Sigmoid colon (tissue), 4 donors: Measurements from ENCODE around the gene MKNK1.

Source experiments
- EP300 ChIP-seq, 4 donors: sonication (generic); formaldehyde crosslinking; IDR thresholded peaks; one replicate each; pipeline ENCODE4 v1.6.1; 2017; ENCODE audit warnings: antibody characterized with exemption in 4 of 4
- POLR2A ChIP-seq, 2 donors: fragments of 450-650 bp; IDR thresholded peaks; one replicate each; pipeline ENCODE4 v1.6.1; 2016; ENCODE audit warnings: antibody characterized with exemption in 2 of 2, mild to moderate bottlenecking in 2 of 2, moderate library complexity in 2 of 2
- TF ChIP-seq, protein P1 (sequence below), 4 experiments: fragments of 450-650 bp in 3 of 4; fragments of 200-600 bp in 1 of 4; IDR thresholded peaks; one replicate each; pipeline ENCODE4 v1.5.1; 2016 to 2019; ENCODE audit warnings: antibody characterized with exemption in 4 of 4, mild to moderate bottlenecking in 3 of 4, moderate library complexity in 2 of 4

DNA sequence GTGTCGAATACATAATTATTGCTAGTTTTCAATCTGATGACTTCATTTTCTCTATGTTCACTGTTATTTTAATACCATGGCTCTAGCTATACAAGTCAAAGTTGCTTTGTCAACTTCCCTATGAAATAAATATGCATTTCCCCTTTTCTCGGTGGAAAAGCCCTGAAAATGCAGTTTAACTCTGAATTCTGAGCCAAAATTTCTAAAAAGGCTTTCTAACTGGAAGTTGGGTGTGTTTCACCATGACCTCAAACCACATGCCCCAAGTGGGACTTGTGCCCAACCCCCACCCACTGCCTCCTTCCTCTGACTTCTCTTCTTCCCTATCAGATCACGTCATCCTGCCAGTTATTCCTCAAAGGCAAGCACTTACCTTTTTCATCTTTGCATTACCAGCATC, 8.9 kb downstream of the MKNK1 start:
- no peak for TF ChIP-seq EP300 (IDR thresholded peaks at IDR 0.05)
- TF ChIP-seq POLR2A (IDR thresholded peaks at IDR 0.05) = no peak
- TF ChIP-seq, protein P1, sequence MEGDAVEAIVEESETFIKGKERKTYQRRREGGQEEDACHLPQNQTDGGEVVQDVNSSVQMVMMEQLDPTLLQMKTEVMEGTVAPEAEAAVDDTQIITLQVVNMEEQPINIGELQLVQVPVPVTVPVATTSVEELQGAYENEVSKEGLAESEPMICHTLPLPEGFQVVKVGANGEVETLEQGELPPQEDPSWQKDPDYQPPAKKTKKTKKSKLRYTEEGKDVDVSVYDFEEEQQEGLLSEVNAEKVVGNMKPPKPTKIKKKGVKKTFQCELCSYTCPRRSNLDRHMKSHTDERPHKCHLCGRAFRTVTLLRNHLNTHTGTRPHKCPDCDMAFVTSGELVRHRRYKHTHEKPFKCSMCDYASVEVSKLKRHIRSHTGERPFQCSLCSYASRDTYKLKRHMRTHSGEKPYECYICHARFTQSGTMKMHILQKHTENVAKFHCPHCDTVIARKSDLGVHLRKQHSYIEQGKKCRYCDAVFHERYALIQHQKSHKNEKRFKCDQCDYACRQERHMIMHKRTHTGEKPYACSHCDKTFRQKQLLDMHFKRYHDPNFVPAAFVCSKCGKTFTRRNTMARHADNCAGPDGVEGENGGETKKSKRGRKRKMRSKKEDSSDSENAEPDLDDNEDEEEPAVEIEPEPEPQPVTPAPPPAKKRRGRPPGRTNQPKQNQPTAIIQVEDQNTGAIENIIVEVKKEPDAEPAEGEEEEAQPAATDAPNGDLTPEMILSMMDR (IDR thresholded peaks at IDR 0.05) = no peak
